Activated CD4-positive, alpha-beta T cell treated with anti-CD3 and anti-CD28 coated beads, Interleukin-2, amount 50 U/mL, for 24 hours (primary cell): ENCODE results near the gene SLC11A2.
"Not testable (repeated sequence)": the region's sequence is repeated elsewhere in the genome, so short reads cannot be mapped to it uniquely, and the experiment has no call there.

Experiments
- DNase-seq, 2 donors: peaks; one replicate each; pipeline ENCODE4 v3.0.0-alpha.2; 2020; ENCODE audit warnings: low read depth in 1 of 2, low spot score in 1 of 2

Gene SLC11A2

GRCh38 chr12:50949801-50950302 lies 76.3 kb downstream of the SLC11A2 start:
- DNase-seq: no peak

GRCh38 chr12:50948798-50949197 lies 77.4 kb downstream of the SLC11A2 start:
- no peak for DNase-seq

- no peak for DNase-seq
Observed at GRCh38 chr12:50947933-50948626, 78.1 kb downstream of the SLC11A2 start.

- DNase-seq: no peak
Observed at GRCh38 chr12:50937653-50938052, 88.5 kb downstream of the SLC11A2 start.

- DNase-seq: no peak
Observed at GRCh38 chr12:50936821-50937530, 89.2 kb downstream of the SLC11A2 start.

- no peak for DNase-seq
Observed at GRCh38 chr12:50934981-50935807, 91.0 kb downstream of the SLC11A2 start.

GRCh38 chr12:50934371-50934851 lies 91.8 kb downstream of the SLC11A2 start:
- DNase-seq: no peak

GRCh38 chr12:50933459-50934124 lies 92.6 kb downstream of the SLC11A2 start:
- no peak for DNase-seq

- DNase-seq: no peak
Observed at GRCh38 chr12:50932787-50933280, 93.3 kb downstream of the SLC11A2 start.

GRCh38 chr12:50930477-50930876 lies 95.7 kb downstream of the SLC11A2 start:
- DNase-seq: not testable (repeated sequence)

GRCh38 chr12:50929831-50930230 lies 96.4 kb downstream of the SLC11A2 start:
- DNase-seq: no peak
